GM21515 (cell line): ENCODE results near the gene RAB6B.
"Not testable (repeated sequence)": the region's sequence is repeated elsewhere in the genome, so short reads cannot be mapped to it uniquely, and the experiment has no call there.

Experiments used
- ATAC-seq: cut with Tn5 transposase; IDR thresholded peaks from one replicate; pipeline ENCODE4 v1.9.1; 2021; ENCODE audit not compliant: unreplicated experiment

Gene RAB6B

GRCh38 chr3:133821767-133822638, 73.7 kb downstream of the RAB6B start:
- ATAC-seq = no peak

GRCh38 chr3:133820889-133821675, 74.6 kb downstream of the RAB6B start:
- no peak for ATAC-seq

- no peak for ATAC-seq
Observed at GRCh38 chr3:133820129-133820528, 75.6 kb downstream of the RAB6B start.

- no peak for ATAC-seq
Observed at GRCh38 chr3:133815386-133815785, 80.3 kb downstream of the RAB6B start.

- ATAC-seq = no peak
Observed at GRCh38 chr3:133812872-133813271, 82.8 kb downstream of the RAB6B start.

- peak; percentile 98 for ATAC-seq
Observed at GRCh38 chr3:133805702-133806475, 89.8 kb downstream of the RAB6B start, which contains the start of gene SRPRB. TSS of gene SRPRB (plus strand) at chr3:133805815. CDS start at chr3:133805849, 34 bp downstream.

GRCh38 chr3:133805384-133805701, 90.3 kb downstream of the RAB6B start:
- no peak for ATAC-seq

- no peak for ATAC-seq
Observed at GRCh38 chr3:133804896-133805295, 90.8 kb downstream of the RAB6B start.

- no peak for ATAC-seq
Observed at GRCh38 chr3:133803469-133803868, 92.2 kb downstream of the RAB6B start.

- ATAC-seq = no peak
Observed at GRCh38 chr3:133799794-133800585, 95.7 kb downstream of the RAB6B start.

GRCh38 chr3:133797396-133798105, 98.1 kb downstream of the RAB6B start:
- ATAC-seq = no peak

- ATAC-seq = no peak
Observed at GRCh38 chr3:133792171-133792763, 103.4 kb downstream of the RAB6B start.

- ATAC-seq = no peak
Observed at GRCh38 chr3:133788024-133788423, 107.7 kb downstream of the RAB6B start.

GRCh38 chr3:133783762-133784161, 111.9 kb downstream of the RAB6B start:
- ATAC-seq = no peak

GRCh38 chr3:133782454-133782853, 113.2 kb downstream of the RAB6B start:
- no peak for ATAC-seq

- ATAC-seq = no peak
Observed at GRCh38 chr3:133781570-133781969, 114.1 kb downstream of the RAB6B start.

- ATAC-seq = not testable (repeated sequence)
Observed at GRCh38 chr3:133780756-133781155, 114.9 kb downstream of the RAB6B start.

GRCh38 chr3:133779626-133780203, 116.0 kb downstream of the RAB6B start:
- ATAC-seq = no peak
